GM10847 (cell line): ENCODE results near the gene ARHGAP15.

ENCODE experiments used
- POLR2A ChIP-seq: IDR thresholded peaks from 2 replicates; pipeline ENCODE4 v1.6.1; 2011; ENCODE audit not compliant: insufficient read length; ENCODE audit errors: extremely low read depth

ARHGAP15 gene

GRCh38 chr2:143726151-143726845 is 597.1 kb downstream of the ARHGAP15 start:
- TF ChIP-seq POLR2A: no peak

DNA sequence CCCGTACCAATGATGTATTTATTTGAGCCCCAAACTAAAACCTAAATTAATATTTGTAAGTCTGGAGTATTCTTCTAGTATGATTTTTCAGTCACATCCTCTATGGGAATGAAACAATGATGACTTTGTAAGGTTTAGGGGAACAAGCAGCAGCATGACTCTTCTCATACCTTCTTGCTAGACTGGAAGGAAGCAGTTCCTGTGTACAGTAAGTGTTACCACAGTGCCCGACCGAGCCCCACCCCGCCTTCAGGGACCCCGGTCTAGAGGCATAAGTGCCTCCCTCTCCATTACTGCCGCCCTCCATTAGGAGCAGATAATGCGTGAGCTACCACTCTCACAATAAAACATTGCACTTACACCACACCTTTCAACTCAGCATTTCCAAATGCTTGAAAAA is 599.3 kb downstream of the ARHGAP15 start:
- TF ChIP-seq POLR2A: no peak

GRCh38 chr2:143729296-143729814 is 600.1 kb downstream of the ARHGAP15 start:
- TF ChIP-seq POLR2A: no peak

- TF ChIP-seq POLR2A: no peak
These were observed 601.1 kb downstream of the ARHGAP15 start for GRCh38 chr2:143730155-143730952.

DNA sequence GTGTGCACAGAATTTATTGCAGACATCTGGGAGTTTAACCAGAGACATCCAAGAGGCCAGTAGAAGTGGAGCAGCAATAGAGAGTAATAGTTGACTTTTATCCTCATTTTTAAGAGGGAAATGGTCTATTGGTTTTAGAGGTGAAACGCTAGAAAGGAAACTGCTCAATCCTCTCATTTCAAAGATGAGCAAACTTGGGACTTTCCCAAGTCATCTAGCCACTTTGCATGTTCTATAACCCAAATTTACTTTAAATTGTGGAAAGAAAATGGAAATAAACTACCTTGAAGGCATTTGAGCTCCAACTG is 601.7 kb downstream of the ARHGAP15 start:
- TF ChIP-seq POLR2A: no peak

- TF ChIP-seq POLR2A: no peak
These were observed 602.9 kb downstream of the ARHGAP15 start for GRCh38 chr2:143732076-143732475.

DNA sequence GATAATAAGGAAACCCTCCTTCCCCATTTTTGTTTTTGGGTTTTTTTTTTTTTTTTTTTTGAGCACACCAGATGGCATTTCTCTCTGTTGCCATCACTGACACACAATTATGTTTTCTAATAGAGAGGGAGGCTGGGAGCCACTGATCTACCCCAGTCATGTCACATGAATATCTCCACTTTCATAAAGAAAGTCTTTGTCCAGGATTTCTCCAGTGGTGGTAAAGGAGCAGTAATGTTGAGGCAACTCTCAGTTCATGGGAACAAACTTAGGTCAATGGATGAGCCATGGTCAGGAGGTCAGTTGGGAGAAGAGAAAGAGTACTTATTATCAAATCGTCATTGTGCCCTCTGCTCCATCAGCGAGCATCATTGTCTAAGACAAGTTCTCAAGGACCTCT is 603.7 kb downstream of the ARHGAP15 start:
- no peak for TF ChIP-seq POLR2A

GRCh38 chr2:143734507-143734906 is 605.3 kb downstream of the ARHGAP15 start:
- no peak for TF ChIP-seq POLR2A

GRCh38 chr2:143736904-143737303 is 607.7 kb downstream of the ARHGAP15 start:
- TF ChIP-seq POLR2A: no peak

DNA sequence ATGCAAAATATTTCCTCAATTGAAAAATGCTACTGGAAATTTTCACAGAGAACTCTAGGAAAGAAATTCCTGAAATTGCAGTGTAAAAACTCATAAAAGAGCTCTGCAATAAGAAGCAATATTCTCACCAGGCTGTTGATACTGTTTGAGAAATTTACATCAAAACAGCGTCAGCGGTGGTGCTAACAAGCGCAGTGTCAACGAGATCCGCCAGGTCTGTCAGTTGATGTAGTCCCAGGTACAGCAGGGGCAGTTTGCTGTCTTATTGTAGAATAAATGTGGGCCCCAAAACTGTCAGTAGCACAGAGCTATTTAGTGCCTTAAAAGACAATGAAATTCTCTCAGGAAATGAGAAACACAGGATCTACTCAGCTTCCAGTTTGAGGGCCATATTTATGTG is 611.2 kb downstream of the ARHGAP15 start:
- TF ChIP-seq POLR2A: no peak

DNA sequence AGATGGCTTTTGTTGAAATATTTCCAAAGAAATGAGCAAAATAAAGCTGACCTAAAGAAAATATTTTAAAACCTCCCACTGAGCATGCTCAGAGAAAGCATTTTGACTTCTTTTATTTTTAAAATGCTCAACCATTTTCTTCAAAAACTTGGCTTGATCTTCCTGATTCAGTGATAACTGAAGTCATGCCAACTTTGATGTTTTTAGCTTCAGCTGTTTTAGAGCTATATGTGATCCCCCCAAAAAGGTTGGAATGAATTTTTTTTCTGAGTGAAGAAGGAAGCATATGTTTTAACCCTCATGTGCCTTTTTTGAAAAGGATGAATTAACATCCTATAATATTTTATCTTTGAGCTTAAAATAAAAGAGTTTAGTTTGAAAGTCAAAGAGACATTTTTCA is 612.0 kb downstream of the ARHGAP15 start:
- TF ChIP-seq POLR2A: no peak

GRCh38 chr2:143742581-143742980 is 613.4 kb downstream of the ARHGAP15 start:
- no peak for TF ChIP-seq POLR2A

DNA sequence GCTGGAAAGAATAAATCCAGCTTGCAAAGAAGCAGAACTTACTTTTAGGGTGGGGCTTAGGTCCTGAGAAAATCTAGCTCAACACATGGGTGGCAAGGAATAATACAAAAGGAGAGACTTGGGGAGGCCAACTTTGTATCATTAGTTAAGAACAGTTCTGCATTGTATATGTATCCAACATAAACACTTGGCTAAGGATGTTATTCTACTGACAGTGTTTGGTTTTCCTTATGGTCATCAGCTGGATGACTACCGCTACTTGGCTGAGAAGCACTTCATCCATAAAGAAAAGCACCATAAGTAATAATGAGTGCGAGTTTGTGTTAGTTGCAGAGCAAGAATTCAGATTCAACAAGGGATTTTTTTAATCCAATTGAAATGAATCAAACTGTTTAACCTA is 614.9 kb downstream of the ARHGAP15 start:
- no peak for TF ChIP-seq POLR2A

- TF ChIP-seq POLR2A: no peak
These were observed 615.8 kb downstream of the ARHGAP15 start for GRCh38 chr2:143745060-143745459.

GRCh38 chr2:143754742-143755141 is 625.5 kb downstream of the ARHGAP15 start:
- TF ChIP-seq POLR2A: no peak

DNA sequence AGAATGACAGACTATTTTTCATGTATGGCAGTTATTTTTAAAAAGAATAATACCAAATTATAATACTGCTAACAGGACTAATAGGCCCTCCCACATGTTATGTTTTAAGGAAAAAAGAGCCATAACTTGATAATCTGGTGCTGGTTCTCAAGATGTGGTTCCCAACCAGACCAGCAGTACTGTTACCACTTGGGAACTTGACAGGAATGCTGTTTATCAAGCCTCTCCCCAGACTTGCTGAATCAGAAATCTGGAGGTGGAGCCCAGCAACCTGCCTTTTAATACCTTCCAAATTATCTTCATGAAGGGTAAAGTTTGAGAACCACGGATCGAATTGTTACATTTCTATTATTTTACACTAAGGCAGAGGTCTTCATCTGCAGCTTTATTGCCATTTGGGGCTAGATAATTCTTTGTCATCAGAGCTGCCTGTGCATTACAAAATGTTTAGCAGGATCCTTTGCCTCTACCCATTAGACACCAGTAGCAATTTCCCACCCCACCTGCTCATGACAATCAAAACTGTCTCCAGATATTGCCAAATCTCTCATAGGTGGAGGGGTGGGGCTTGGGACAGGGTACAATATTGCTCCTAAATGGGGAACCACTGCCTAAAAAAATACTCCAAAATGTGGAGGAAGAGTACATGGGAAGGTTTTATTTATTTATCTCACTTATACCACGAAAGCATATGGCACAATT is 629.6 kb downstream of the ARHGAP15 start:
- no peak for TF ChIP-seq POLR2A

GRCh38 chr2:143759455-143759854 is 630.2 kb downstream of the ARHGAP15 start:
- no peak for TF ChIP-seq POLR2A
